OCI-LY1 (cell line): ENCODE measurements around the gene DHX38.

Source experiments
- H2AFZ ChIP-seq: fragments of 200-600 bp; sonication (generic), shearing (Covaris generic); 2 replicates; pipeline ENCODE4 v1.6.0; 2014; ENCODE audit warnings: antibody characterized with exemption, mild to moderate bottlenecking, low read length
- H3F3A ChIP-seq: fragments of 200-600 bp; sonication (generic), shearing (Covaris generic); 2 replicates; pipeline ENCODE4 v1.6.0; 2014; ENCODE audit warnings: mild to moderate bottlenecking, antibody characterized with exemption, low read length, moderate library complexity; ENCODE audit not compliant: insufficient read depth
- H3K27ac ChIP-seq: fragments of 200-600 bp; sonication (generic); 2 replicates; pipeline ENCODE4 v1.5.1; 2014; ENCODE audit warnings: low read length, mixed run types, mild to moderate bottlenecking, low read depth; ENCODE audit not compliant: poor library complexity, severe bottlenecking
- H3K27me3 ChIP-seq: fragments of 200-600 bp; sonication (generic); 2 replicates; pipeline ENCODE4 v1.6.0; 2014; ENCODE audit warnings: antibody characterized with exemption, mild to moderate bottlenecking, low read length, moderate library complexity; ENCODE audit not compliant: insufficient read depth
- H3K36me3 ChIP-seq: fragments of 200-600 bp; sonication (generic); 2 replicates; pipeline ENCODE4 v1.6.1; 2014; ENCODE audit warnings: mild to moderate bottlenecking, antibody characterized with exemption, low read length, moderate library complexity, mixed read lengths; ENCODE audit not compliant: insufficient read depth
- H3K4me1 ChIP-seq: fragments of 200-600 bp; sonication (generic); 2 replicates; pipeline ENCODE4 v1.5.1; 2014; ENCODE audit warnings: mild to moderate bottlenecking, low read length, moderate library complexity; ENCODE audit not compliant: insufficient read depth, severe bottlenecking
- H3K4me2 ChIP-seq: fragments of 200-600 bp; sonication (generic), shearing (Covaris generic); 2 replicates; pipeline ENCODE4 v1.6.1; 2014; ENCODE audit warnings: low read length
- H3K4me3 ChIP-seq: fragments of 200-600 bp; sonication (generic); 2 replicates; pipeline ENCODE4 v1.5.1; 2014; ENCODE audit warnings: low read length, low read depth, mild to moderate bottlenecking, mixed read lengths; ENCODE audit not compliant: poor library complexity, severe bottlenecking
- H3K79me2 ChIP-seq: fragments of 200-600 bp; shearing (Covaris generic); 2 replicates; pipeline ENCODE4 v1.6.1; 2016; ENCODE audit warnings: mixed run types, low read length, mixed read lengths; ENCODE audit not compliant: insufficient read depth
- H3K9ac ChIP-seq: fragments of 200-600 bp; sonication (generic), shearing (Covaris generic); 2 replicates; pipeline ENCODE4 v1.6.1; 2014; ENCODE audit warnings: mild to moderate bottlenecking, low read length, mixed read lengths
- H3K9me2 ChIP-seq: fragments of 200-600 bp; sonication (generic), shearing (Covaris generic); 2 replicates; pipeline ENCODE4 v1.6.1; 2014; ENCODE audit warnings: low read depth, mild to moderate bottlenecking, low read length, mixed read lengths
- H3K9me3 ChIP-seq: fragments of 200-600 bp; shearing (Covaris generic); 2 replicates; pipeline ENCODE4 v1.6.1; 2014; ENCODE audit warnings: low read length, mixed read lengths
- H4K20me1 ChIP-seq: fragments of 200-600 bp; sonication (generic), shearing (Covaris generic); 2 replicates; pipeline ENCODE4 v1.6.0; 2016; ENCODE audit warnings: mild to moderate bottlenecking, low read length; ENCODE audit not compliant: insufficient read depth
- CTCF ChIP-seq: fragments of 200-600 bp; sonication (generic), shearing (Covaris generic); IDR thresholded peaks from 2 replicates; pipeline ENCODE4 v1.5.1; 2017; ENCODE audit warnings: mild to moderate bottlenecking, antibody characterized with exemption, low read length, moderate library complexity, mixed read lengths
- EZH2 ChIP-seq: fragments of 200-600 bp; sonication (generic), shearing (Covaris generic); IDR thresholded peaks from 2 replicates; pipeline ENCODE4 v1.8.0; 2017; ENCODE audit warnings: borderline replicate concordance, mixed run types, mild to moderate bottlenecking, antibody characterized with exemption, low read length, moderate library complexity, mixed read lengths

Gene DHX38

GRCh38 chr16:72122308-72122707, 28.7 kb downstream of the DHX38 start:
- no peaks in the 10 kb centered on the region for H4K20me1 ChIP-seq
- H3F3A ChIP-seq = no peaks in the 10 kb centered on the region
- H3K4me2 ChIP-seq = no peak overlapping the region
- no peaks in the 10 kb centered on the region for H3K9me3 ChIP-seq
- no peak overlapping the region for H3K4me3 ChIP-seq
- no peak overlapping the region for H3K27ac ChIP-seq
- TF ChIP-seq CTCF (no peak), EZH2 (no peak)
- no peaks in the 10 kb centered on the region for H3K27me3 ChIP-seq
- H3K9ac ChIP-seq = no peak overlapping the region
- H2AFZ ChIP-seq = no peak overlapping the region
- H3K9me2 ChIP-seq = no peaks in the 10 kb centered on the region
- H3K4me1 ChIP-seq = no peaks in the 10 kb centered on the region
- H3K36me3 ChIP-seq = no peaks in the 10 kb centered on the region
- H3K79me2 ChIP-seq = no peaks in the 10 kb centered on the region

GRCh38 chr16:72122916-72123315, 29.3 kb downstream of the DHX38 start:
- Histone ChIP-seq H3K9me2 (no peaks in the 10 kb centered on the region), H3K4me3 (no peak overlapping the region), H3F3A (no peaks in the 10 kb centered on the region), H3K27ac (no peak overlapping the region), H2AFZ (no peak overlapping the region), H4K20me1 (no peaks in the 10 kb centered on the region), H3K9ac (no peak overlapping the region), H3K79me2 (no peaks in the 10 kb centered on the region), H3K4me1 (no peaks in the 10 kb centered on the region), H3K27me3 (no peaks in the 10 kb centered on the region), H3K36me3 (no peaks in the 10 kb centered on the region), H3K9me3 (no peaks in the 10 kb centered on the region), H3K4me2 (no peak overlapping the region)
- no peak for TF ChIP-seq EZH2
- no peak for TF ChIP-seq CTCF

- TF ChIP-seq CTCF (no peak), EZH2 (no peak)
- H3K9me3 ChIP-seq = no peaks in the 10 kb centered on the region
- no peaks in the 10 kb centered on the region for H3F3A ChIP-seq
- H3K4me3 ChIP-seq = no peak overlapping the region
- H3K79me2 ChIP-seq = no peaks in the 10 kb centered on the region
- H2AFZ ChIP-seq = no peak overlapping the region
- H3K27me3 ChIP-seq = no peaks in the 10 kb centered on the region
- no peaks in the 10 kb centered on the region for H3K36me3 ChIP-seq
- H3K4me1 ChIP-seq = no peaks in the 10 kb centered on the region
- H3K9ac ChIP-seq = no peak overlapping the region
- H3K4me2 ChIP-seq = no peak overlapping the region
- no peaks in the 10 kb centered on the region for H3K9me2 ChIP-seq
- no peaks in the 10 kb centered on the region for H4K20me1 ChIP-seq
- H3K27ac ChIP-seq = no peak overlapping the region
Observed at GRCh38 chr16:72123426-72123825, 29.8 kb downstream of the DHX38 start.
